RPMI8226 (cell line): Measurements from ENCODE around the gene EXD3.

Experiments
- DNase-seq: peaks from one replicate; pipeline ENCODE4 v3.0.0-alpha.2; 2015

EXD3 gene

DNA sequence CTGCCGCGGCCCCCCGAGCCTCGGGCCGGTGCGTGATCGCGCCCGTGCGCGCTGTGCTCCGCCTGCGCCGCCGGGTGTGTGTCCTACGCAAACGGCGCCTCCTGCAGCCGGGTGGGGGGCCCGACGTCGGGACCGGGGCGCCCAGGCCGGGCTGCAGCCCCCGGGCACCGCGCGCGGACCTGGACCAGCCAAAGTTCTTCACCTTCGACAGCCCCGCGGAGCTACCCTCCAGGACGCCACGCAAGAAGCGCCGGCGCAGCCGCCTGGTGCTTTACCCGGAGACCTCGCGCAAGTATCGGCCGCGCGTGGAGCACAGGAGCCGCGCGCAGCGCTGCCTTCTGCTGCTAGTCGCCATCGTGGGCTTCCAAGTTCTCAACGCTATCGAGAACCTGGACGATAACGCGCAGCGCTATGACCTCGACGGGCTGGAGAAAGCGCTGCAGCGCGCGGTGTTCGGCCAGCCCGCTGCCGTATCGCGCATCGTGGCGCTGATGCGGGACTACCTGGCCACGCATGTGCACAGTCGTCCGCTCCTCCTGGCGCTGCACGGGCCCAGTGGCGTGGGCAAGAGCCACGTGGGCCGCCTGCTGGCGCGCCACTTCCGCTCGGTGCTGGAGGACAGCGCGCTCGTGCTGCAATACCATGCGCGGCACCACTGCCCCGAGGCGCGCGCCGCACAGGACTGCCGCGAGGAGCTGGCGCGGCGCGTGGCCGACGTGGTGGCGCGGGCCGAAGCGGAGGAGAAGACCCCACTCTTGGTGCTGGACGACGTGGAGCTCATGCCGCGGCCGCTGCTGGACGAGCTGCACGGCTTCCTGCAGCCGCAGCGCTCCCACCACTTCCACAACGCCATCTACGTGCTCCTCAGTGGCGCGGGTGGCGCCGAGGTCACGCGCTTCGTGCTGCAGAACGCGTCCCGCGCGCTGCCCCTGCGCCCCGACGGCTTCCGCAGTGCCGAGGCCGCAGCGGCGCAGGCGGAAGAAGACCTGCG, 143.9 kb downstream of the EXD3 start:
- no peak for DNase-seq

DNA sequence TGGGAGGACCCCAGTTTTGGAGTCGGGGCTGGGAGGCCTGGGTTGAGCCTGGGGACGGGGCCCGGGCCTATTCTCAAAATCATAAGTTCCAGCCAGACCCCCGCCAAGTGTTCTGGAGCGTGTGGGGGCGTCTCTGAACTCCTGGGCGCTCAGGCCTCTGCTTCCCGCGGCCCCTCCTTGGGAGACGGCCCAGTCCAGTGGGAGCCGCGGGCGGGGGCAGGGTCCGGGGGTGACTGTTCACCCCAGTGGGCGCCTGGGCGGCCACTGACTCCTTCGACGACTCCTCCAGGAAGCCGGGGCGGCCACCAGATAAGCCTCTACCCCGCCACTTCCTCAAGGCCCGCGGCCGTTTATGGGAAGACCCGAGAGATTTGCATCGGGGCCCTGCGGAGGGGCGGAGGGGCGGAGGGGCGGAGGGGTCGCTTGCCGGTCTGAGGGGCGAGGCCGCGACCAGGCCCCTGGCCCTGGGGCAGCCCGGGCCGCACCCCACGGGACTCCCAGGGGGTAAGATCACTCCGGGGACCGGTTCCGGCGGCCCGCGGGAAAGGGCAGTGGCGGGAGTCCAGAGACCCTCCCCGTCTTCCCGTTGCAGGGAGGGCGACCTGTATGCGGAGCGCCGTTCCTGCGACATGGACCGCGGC, 144.8 kb downstream of the EXD3 start:
- DNase-seq, result no peak

DNA sequence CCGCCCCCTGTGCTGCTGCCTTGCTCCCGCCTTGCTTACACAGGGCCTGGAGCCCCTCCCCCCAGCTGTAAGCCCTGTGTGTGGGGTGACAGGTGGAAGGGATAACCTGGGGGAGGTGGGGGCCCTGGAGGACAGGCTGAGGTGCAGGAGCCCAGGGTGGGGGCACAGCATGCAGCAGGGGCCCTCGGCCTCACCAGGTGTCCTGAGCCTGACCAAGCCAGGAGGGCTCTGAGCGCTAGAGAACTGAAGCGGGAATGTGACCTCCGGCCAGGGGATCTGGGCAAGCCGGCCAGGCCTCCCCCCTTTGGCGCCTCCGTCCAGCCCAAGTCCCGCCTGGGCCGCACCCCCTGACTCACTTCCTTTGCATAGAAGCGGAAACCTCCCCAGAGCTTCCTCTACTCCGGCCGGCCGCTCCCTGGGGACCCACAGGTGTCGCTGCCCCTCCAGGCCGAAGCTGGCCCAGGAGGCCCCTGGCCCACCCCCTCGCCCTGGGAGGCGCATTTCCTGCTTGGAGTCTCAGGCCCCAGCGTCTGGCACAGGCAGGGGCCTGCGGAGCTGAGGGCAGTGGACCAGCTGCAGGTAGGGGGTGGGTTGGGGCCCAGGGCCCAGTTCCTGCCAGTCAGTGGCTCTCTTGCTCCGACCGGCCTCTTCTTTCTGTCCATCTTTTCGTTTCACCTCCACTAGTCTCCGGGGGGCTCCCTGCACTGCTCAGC, 145.5 kb downstream of the EXD3 start, which contains the start of gene TOR4A:
Gene TOR4A (plus strand): TSS at position 398 of the 713 bp plus-strand sequence. CDS start 964 bp downstream, outside the sequence.
- DNase-seq, result peak; percentile 94

- DNase-seq, result peak; percentile 95
These were observed 146.3 kb downstream of the EXD3 start for GRCh38 chr9:137276473-137277328.

DNA sequence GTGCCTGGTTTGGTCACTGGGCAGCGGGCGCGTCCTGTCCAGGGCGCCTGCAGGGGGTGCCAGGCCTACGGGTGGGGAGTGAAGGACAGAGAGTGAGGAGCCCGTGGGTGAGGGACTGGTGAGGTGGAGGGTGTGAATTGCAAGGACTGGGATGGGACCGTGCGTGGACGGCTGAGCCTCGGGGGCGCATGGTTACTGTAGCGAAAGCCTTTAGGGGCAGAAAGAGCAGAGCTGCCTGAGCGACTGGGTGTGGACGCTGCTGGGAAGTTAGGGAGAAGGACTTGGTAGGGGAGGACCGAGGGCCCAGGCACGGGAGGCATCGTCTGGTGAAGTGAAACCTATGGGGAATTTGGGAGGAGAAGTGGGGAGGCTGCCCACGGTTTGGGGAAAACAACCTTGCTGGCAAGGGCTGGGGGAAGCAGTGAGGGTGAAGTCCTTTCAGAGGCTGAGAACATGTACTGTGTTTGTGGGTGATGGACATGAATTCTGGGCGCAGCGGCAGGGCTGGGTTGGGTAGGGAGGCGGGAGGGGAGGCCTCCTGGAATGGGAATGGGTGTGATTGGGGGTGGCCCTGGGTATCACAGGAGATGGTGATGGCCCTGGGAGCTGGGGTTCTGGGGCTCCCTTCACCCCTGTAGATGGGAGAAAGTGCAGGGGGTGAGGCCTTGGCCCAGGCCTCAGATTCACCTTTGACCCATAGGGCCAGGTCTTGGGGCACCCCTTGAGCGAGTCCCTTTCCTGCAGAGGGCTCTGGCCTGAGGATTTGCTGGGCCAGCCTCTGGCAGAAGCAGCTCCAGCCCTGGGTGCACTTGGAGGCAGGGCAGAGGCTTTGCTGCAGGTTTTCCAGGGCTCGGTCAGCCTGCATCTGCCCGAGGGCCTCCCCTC, 147.1 kb downstream of the EXD3 start:
- DNase-seq, result no peak

GRCh38 chr9:137275203-137275587, 147.8 kb downstream of the EXD3 start:
- no peak for DNase-seq

DNA sequence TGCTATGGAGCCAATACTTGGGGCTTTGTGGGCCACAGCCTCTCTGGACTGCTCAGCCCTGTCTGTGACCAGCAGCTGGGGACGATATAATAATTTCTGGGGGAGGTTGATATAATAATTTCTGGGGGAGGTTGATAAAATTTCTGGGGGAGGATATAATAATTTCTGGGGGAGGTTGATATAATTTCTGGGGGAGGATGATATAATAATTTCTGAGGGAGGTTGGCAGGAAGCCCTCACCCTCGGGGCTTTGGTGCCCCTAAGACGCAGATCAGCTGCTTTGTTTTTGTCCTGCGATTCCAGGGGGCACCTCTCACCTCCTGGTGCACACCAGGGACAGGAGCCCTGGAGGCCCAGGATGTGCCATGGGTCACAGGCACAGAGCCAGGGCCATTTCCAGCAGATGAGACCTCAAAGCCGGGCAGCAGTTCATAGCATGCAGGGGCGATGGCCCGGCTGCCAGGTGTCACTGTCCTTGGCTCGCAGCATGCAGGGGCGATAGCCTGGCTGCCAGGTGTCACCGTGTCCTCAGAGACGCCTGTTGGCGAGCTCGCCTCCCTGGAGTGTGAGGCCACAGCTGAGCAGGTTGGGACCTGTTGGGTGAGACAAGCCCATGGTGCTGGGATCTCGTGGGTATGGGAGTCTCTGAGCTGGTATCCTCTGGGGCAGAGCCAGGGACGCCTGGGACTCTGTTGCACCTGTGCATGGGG, 149.2 kb downstream of the EXD3 start:
- DNase-seq, result peak; percentile 82

DNA sequence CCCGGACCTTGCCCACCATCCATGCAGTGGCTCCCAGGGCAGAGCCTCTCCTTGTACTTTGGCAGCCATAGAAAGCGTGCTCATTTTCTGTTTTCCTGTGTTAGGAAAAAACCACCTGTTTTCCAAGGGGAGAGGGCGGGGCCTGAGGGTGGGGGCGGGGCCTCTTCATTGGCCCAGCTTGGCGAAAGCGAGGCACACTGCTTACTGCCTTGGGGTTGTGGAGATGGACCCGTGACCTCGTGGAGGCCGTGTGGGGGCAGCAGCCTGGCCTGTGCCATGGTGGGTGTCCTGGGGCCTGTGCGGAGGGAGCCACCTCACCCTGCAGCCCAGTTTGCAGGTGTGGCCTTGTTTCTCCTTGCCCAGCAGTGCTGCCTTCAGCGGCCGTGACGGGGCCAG, 149.9 kb downstream of the EXD3 start:
- DNase-seq, result no peak

- no peak for DNase-seq
These were observed 150.5 kb downstream of the EXD3 start for GRCh38 chr9:137272241-137273094.

DNA sequence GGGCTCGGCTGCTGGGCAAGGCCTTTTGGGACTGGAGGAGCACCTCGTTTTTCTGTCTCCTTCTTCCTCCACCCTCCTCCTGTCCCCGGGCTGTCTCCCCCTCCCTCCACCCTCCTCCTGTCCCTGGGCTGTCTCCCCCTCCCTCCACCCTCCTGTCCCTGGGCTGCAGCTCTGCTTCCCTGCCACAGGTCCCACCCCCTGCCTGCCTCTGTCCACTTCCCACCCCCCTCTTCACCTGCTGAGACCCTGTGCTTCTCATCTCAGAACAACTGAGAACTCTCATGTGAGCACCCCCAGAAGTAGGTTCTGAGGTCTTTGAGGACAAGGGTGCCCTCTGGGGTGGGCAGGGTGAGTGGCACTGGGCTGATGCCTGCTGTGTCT, 151.3 kb downstream of the EXD3 start:
- no peak for DNase-seq

DNA sequence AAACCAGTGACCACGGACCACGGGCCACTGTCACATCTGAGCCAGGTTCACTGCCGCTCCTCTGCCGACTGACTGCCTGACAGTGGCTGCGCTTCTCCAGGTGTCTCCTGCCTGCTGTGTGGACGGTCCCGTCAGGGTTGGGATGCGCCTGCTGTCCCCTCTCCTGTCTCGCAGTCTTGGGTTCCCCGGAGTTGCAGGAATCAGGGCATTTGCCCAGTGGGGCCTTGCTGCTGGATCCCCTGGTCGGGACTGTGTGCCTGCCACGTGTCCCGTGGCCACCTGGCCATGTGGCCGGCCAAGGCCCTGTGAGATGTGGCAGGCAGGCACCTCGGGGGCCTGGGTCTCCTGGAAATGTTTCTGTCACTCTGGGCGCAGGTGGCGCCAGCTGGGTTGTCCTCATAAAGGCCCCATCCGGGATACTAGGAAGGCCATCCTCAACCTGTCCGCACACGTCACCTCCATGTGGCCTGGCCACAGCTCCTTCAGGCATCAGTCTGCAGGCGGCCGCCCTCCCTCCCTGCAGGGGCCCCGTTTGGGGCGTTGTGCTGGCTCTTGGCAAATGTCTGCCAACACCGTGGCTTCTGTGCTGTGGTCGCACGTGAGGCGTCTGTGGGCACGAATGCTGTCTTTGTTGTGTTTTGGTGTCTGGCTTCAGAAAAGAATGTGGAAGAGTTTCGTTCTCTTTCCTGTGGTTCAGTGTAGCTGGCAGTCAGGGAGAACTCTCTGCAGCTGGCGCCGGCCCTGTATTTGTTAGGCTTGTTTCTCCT, 151.8 kb downstream of the EXD3 start:
- DNase-seq, result no peak

DNA sequence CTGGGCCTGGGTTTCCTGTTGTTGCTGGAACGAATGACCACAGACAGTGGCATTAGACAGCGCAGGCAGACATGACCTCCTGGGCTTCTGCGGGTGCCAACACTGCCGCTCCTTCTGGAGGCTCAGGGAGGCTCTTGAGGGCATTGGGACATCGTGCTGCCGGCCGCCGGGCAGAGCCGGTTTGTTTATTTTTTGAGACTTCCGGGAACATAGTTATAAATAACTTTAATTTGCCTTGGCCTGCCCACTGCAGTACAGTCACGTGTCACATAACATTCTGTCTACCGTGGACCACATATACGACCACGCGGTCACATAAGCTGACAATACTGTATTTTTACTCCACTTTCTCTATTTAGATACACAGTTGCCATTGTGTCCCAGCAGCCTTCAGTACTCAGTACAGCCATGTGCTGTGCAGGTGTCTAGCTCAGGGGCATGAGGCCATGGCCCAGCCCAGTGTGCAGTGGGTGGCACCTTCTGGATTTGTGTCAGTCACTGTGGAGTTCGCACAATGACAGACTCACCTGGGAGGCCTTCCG, 153.7 kb downstream of the EXD3 start:
- DNase-seq, result no peak

- no peak for DNase-seq
These were observed 154.3 kb downstream of the EXD3 start for GRCh38 chr9:137268538-137269201.

DNA sequence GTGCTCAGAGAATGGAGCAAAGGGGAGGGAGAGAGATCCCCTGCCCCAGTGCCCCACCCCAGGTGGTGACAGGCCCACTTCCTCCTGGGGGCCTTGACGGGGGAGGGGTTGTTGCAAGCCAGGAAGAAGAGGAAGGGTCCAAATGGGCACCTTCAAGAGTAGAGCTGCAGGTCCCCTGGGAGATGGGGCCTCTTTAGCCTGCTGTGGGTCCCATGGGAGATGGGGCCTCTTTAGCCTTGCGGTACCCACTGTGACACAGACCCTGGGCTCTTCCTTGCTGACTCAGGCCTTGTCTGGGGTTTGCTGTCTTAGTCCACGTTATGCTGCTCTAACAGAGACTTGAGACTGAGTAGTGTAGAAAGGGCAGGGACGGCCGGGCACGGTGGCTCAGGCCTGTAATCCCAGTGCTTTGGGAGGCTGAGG, 155.0 kb downstream of the EXD3 start:
- no peak for DNase-seq

GRCh38 chr9:137266585-137267453, 156.1 kb downstream of the EXD3 start:
- DNase-seq, result no peak

GRCh38 chr9:137266162-137266527, 156.8 kb downstream of the EXD3 start:
- DNase-seq, result no peak
